HepG2 (cell line): ENCODE results near the gene AGAP1. TPM values are rescaled to one million over a fixed set of nuclear protein-coding genes. Genes with fewer than 3 reads are reported as not detected.

ENCODE experiments used
- BRD4 ChIP-seq: sonication (generic); formaldehyde crosslinking; IDR thresholded peaks from 2 replicates; pipeline ENCODE4 v1.4.0; 2020; ENCODE audit warnings: missing genetic modification reagents
- KDM6A ChIP-seq: IDR thresholded peaks from 2 replicates; pipeline ENCODE4 v1.6.1; 2016; ENCODE audit warnings: low read depth
- MATR3 ChIP-seq: sonication (generic); formaldehyde crosslinking; IDR thresholded peaks from 2 replicates; pipeline ENCODE4 v1.4.0; 2020; ENCODE audit warnings: missing genetic modification reagents
- MEF2D ChIP-seq: sonication (generic); formaldehyde crosslinking; IDR thresholded peaks from 2 replicates; pipeline ENCODE4 v1.5.1; 2020; ENCODE audit warnings: mild to moderate bottlenecking, missing genetic modification reagents
- MLXIP ChIP-seq: sonication (generic); formaldehyde crosslinking; IDR thresholded peaks from 2 replicates; pipeline ENCODE4 v1.9.0; 2021; ENCODE audit warnings: missing genetic modification reagents, borderline replicate concordance
- SIX4 ChIP-seq: sonication (generic); formaldehyde crosslinking; IDR thresholded peaks from 2 replicates; pipeline ENCODE4 v1.4.0; 2020; ENCODE audit warnings: missing genetic modification reagents
- SMAD1 ChIP-seq: sonication (generic); formaldehyde crosslinking; IDR thresholded peaks from 2 replicates; pipeline ENCODE4 v1.4.0; 2020; ENCODE audit warnings: missing genetic modification reagents, low read depth, mild to moderate bottlenecking, borderline replicate concordance
- SP4 ChIP-seq: sonication (generic); formaldehyde crosslinking; IDR thresholded peaks from 2 replicates; pipeline ENCODE4 v1.8.1; 2023; ENCODE audit warnings: mild to moderate bottlenecking, missing genetic modification reagents
- STAG1 ChIP-seq: sonication (generic); formaldehyde crosslinking; IDR thresholded peaks from 2 replicates; pipeline ENCODE4 v1.4.0; 2020; ENCODE audit warnings: missing genetic modification reagents
- THYN1 ChIP-seq: sonication (generic); formaldehyde crosslinking; IDR thresholded peaks from 2 replicates; pipeline ENCODE4 v1.8.1; 2023; ENCODE audit warnings: low read depth, mild to moderate bottlenecking, moderate library complexity, missing genetic modification reagents, borderline replicate concordance
- ZBTB21 ChIP-seq: sonication (generic); formaldehyde crosslinking; IDR thresholded peaks from 2 replicates; pipeline ENCODE4 v1.4.0; 2020; ENCODE audit warnings: missing genetic modification reagents
- ZNF350 ChIP-seq: sonication (generic); formaldehyde crosslinking; IDR thresholded peaks from 2 replicates; pipeline ENCODE4 v1.4.0; 2020; ENCODE audit warnings: mild to moderate bottlenecking, low read depth, missing genetic modification reagents, borderline replicate concordance
- ZNF407 ChIP-seq: sonication (generic); formaldehyde crosslinking; IDR thresholded peaks from one replicate; pipeline ENCODE4 v1.5.1; 2020; ENCODE audit warnings: mild to moderate bottlenecking, missing genetic modification reagents; ENCODE audit errors: not compliant biosample characterization
- polyA plus RNA-seq, 8 experiments: library from polyadenylated mRNA; depleted of rRNA in 3 of 8; stranded (reverse) in 7 of 8; unstranded in 1 of 8; fragments of >200 nt; fragmentation: Illumina TruSeq in 4 of 8; extraction: Trizol in 4 of 8; gene quantifications; 2 replicates each; pipeline versions ENCODE4 v1.2.1 to v1.2.3, GENCODE V29; 2011 to 2016; ENCODE audit warnings: low read depth in 4 of 8, missing spikeins in 1 of 8, mixed read lengths in 1 of 8; ENCODE audit not compliant: insufficient read depth in 1 of 8
- total RNA-seq, 5 experiments: library from RNA; depleted of rRNA; stranded (reverse); fragments of >200 nt; fragmentation: Illumina TruSeq; extraction: Trizol; gene quantifications; 2 replicates each; pipeline ENCODE4 v1.2.3, GENCODE V29; 2016; ENCODE audit warnings: low read depth in 1 of 5
- TF ChIP-seq, protein P1 (sequence below): sonication (generic); formaldehyde crosslinking; IDR thresholded peaks from 2 replicates; pipeline ENCODE4 v1.5.0; 2020; ENCODE audit warnings: missing genetic modification reagents, mild to moderate bottlenecking, borderline replicate concordance
- TF ChIP-seq, protein P2 (sequence below): sonication (generic); formaldehyde crosslinking; IDR thresholded peaks from 2 replicates; pipeline ENCODE4 v1.8.0; 2022; ENCODE audit warnings: missing genetic modification reagents, mild to moderate bottlenecking, moderate library complexity, borderline replicate concordance

Gene AGAP1
- total and polyA plus RNA-seq, 2 of the 13 experiments (the other 11 are each of a cell fraction or from before 2014, with no cell fraction given), result 21.2 to 32.7 TPM

- peak; percentile 83 for TF ChIP-seq ZBTB21 (CRISPR knock-in tag)
- no peak for TF ChIP-seq MLXIP (CRISPR knock-in tag)
- TF ChIP-seq MATR3 (CRISPR knock-in tag), result no peak
- TF ChIP-seq SMAD1 (CRISPR knock-in tag), result no peak
- TF ChIP-seq ZNF350, result no peak
- TF ChIP-seq ZNF407 (CRISPR knock-in tag), result no peak
- TF ChIP-seq THYN1, result no peak
- TF ChIP-seq MEF2D, result 0 out of 2 replicates have a peak, but pooled peaks have one; percentile 16
- TF ChIP-seq SIX4 (CRISPR knock-in tag), result 0 out of 2 replicates have a peak, but pooled peaks have one; percentile 17
- no peak for TF ChIP-seq SP4 (CRISPR knock-in tag)
- TF ChIP-seq, protein P1, sequence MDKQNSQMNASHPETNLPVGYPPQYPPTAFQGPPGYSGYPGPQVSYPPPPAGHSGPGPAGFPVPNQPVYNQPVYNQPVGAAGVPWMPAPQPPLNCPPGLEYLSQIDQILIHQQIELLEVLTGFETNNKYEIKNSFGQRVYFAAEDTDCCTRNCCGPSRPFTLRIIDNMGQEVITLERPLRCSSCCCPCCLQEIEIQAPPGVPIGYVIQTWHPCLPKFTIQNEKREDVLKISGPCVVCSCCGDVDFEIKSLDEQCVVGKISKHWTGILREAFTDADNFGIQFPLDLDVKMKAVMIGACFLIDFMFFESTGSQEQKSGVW (CRISPR knock-in tag), result no peak
- TF ChIP-seq, protein P2, sequence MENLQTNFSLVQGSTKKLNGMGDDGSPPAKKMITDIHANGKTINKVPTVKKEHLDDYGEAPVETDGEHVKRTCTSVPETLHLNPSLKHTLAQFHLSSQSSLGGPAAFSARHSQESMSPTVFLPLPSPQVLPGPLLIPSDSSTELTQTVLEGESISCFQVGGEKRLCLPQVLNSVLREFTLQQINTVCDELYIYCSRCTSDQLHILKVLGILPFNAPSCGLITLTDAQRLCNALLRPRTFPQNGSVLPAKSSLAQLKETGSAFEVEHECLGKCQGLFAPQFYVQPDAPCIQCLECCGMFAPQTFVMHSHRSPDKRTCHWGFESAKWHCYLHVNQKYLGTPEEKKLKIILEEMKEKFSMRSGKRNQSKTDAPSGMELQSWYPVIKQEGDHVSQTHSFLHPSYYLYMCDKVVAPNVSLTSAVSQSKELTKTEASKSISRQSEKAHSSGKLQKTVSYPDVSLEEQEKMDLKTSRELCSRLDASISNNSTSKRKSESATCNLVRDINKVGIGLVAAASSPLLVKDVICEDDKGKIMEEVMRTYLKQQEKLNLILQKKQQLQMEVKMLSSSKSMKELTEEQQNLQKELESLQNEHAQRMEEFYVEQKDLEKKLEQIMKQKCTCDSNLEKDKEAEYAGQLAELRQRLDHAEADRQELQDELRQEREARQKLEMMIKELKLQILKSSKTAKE (CRISPR knock-in tag), result 0 out of 2 replicates have a peak, but pooled peaks have one; percentile 36
- TF ChIP-seq STAG1 (CRISPR knock-in tag), result no peak
- 0 out of 2 replicates have a peak, but pooled peaks have one; percentile 10 for TF ChIP-seq KDM6A
- no peak for TF ChIP-seq BRD4
Observed at GRCh38 chr2:235921508-235922191, 427.8 kb downstream of the AGAP1 start (continued).
